Measurements from ENCODE around the gene PRKAG2.

PRKAG2 gene

GRCh38 chr7:151763420-151763984 lies 113.4 kb downstream of the PRKAG2 start:
- no peak overlapping the region for H3K4me3 ChIP-seq
- no peak overlapping the region for H3K27ac ChIP-seq
- DNase-seq (ENCODE audit: low spot score), result no peak
- TF ChIP-seq CTCF (IDR thresholded peaks at IDR 0.05), result no peak

DNA sequence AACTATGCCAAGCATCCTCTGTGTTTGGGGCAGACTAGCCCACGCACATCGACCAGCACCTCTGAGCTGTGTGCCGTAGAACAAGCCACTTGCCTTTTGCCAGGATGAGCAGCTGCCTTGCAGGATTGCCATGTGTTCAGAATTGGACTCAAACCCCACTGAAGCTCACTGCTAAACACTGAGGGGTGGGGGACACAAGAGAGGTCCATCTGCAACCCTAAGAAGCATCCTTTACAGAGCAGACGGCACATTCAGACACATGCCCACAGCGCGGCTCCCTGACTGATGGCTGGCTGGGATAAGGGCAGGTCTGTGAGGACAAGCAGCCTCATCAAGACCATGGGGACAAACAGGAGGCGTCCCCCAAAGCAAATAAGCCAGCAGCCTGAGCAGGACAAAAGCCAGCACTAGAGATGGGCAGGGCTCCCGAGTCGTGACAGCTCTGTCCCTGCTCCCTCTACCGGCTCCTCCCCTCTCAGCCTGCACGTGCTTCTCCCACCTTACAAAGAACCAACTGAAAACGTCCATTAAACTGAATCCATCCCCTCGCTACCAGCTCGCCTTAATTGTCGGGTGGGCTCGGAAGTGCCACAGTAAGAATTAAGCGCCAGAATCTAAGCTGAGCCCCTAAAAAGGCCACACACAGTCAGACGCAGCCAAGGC lies 114.2 kb downstream of the PRKAG2 start:
- TF ChIP-seq CTCF (IDR thresholded peaks at IDR 0.05), result no peak
- H3K4me3 ChIP-seq, result no peak overlapping the region
- H3K27ac ChIP-seq, result no peak overlapping the region
- no peak for DNase-seq (ENCODE audit: low spot score)

GRCh38 chr7:151761957-151762356 lies 115.0 kb downstream of the PRKAG2 start:
- H3K27ac ChIP-seq, result no peak overlapping the region
- DNase-seq (ENCODE audit: low spot score), result no peak
- TF ChIP-seq CTCF (IDR thresholded peaks at IDR 0.05), result no peak
- H3K4me3 ChIP-seq, result no peak overlapping the region

- no peak for DNase-seq (ENCODE audit: low spot score)
- H3K27ac ChIP-seq, result no peak overlapping the region
These were observed 115.7 kb downstream of the PRKAG2 start for GRCh38 chr7:151761231-151761630.

GRCh38 chr7:151759591-151760042 lies 117.3 kb downstream of the PRKAG2 start:
- peak; percentile 91 for TF ChIP-seq CTCF (IDR thresholded peaks at IDR 0.05)
- DNase-seq (ENCODE audit: low spot score), result no peak
- H3K4me3 ChIP-seq, result no peak overlapping the region
- H3K27ac ChIP-seq, result no peak overlapping the region

More at GRCh38 chr7:151761231-151761630, 115.7 kb downstream of the PRKAG2 start:
- no peak for TF ChIP-seq CTCF (IDR thresholded peaks at IDR 0.05)
- H3K4me3 ChIP-seq, result no peak overlapping the region

GRCh38 chr7:151758622-151759540 lies 118.0 kb downstream of the PRKAG2 start:
- TF ChIP-seq CTCF (IDR thresholded peaks at IDR 0.05), result no peak
- H3K4me3 ChIP-seq, result no peak overlapping the region
- no peak overlapping the region for H3K27ac ChIP-seq
- no peak for DNase-seq (ENCODE audit: low spot score)

Data from coronary artery (tissue), 2 donors.